ENCODE measurements around the gene XPO6.

GRCh38 chr16:28108590-28109247 is 103.0 kb downstream of the XPO6 start:
- TF ChIP-seq CTCF (IDR thresholded peaks at IDR 0.05) = no peak
- TF ChIP-seq ZFX (IDR thresholded peaks at IDR 0.05; ENCODE audit: borderline replicate concordance) = no peak

Measured in 22Rv1 (cell line).